HepG2 (cell line): Measurements from ENCODE around the gene KRTCAP2. TPM values are rescaled to one million over a fixed set of nuclear protein-coding genes. Genes with fewer than 3 reads are reported as not detected.

Experiments
- ARID2 ChIP-seq: sonication (generic); formaldehyde crosslinking; IDR thresholded peaks from 2 replicates; pipeline ENCODE4 v1.8.1; 2022; ENCODE audit warnings: mild to moderate bottlenecking, missing genetic modification reagents, borderline replicate concordance
- CREM ChIP-seq, 2 experiments: sonication (generic) in 1 of 2; formaldehyde crosslinking in 1 of 2; IDR thresholded peaks; 2 replicates each; pipeline versions ENCODE4 v1.4.0 to v1.6.1; 2016 to 2020; ENCODE audit warnings: antibody characterized with exemption in 1 of 2, mild to moderate bottlenecking in 1 of 2, missing genetic modification reagents in 1 of 2
- NFYC ChIP-seq: IDR thresholded peaks from 2 replicates; pipeline ENCODE4 v1.6.1; 2016; ENCODE audit warnings: missing genetic modification reagents, missing compliant biosample characterization
- ZNF326 ChIP-seq: sonication (generic); formaldehyde crosslinking; IDR thresholded peaks from 2 replicates; pipeline ENCODE4 v1.4.0; 2020; ENCODE audit warnings: missing genetic modification reagents, borderline replicate concordance
- ZNF552 ChIP-seq: sonication (generic); formaldehyde crosslinking; IDR thresholded peaks from 2 replicates; pipeline ENCODE4 v1.9.0; 2022; ENCODE audit warnings: missing genetic modification reagents, mild to moderate bottlenecking, borderline replicate concordance
- ZNF7 ChIP-seq: IDR thresholded peaks from 2 replicates; pipeline ENCODE4 v1.6.1; 2016; ENCODE audit warnings: missing biosample characterization, missing genetic modification reagents
- polyA plus RNA-seq, 8 experiments: library from polyadenylated mRNA; depleted of rRNA in 3 of 8; stranded (reverse) in 7 of 8; unstranded in 1 of 8; fragments of >200 nt; fragmentation: Illumina TruSeq in 4 of 8; extraction: Trizol in 4 of 8; gene quantifications; 2 replicates each; pipeline versions ENCODE4 v1.2.1 to v1.2.3, GENCODE V29; 2011 to 2016; ENCODE audit warnings: low read depth in 4 of 8, missing spikeins in 1 of 8, mixed read lengths in 1 of 8; ENCODE audit not compliant: insufficient read depth in 1 of 8
- total RNA-seq, 5 experiments: library from RNA; depleted of rRNA; stranded (reverse); fragments of >200 nt; fragmentation: Illumina TruSeq; extraction: Trizol; gene quantifications; 2 replicates each; pipeline ENCODE4 v1.2.3, GENCODE V29; 2016; ENCODE audit warnings: low read depth in 1 of 5
- TF ChIP-seq, protein P1 (sequence below), 2 experiments: sonication (generic) in 1 of 2; formaldehyde crosslinking in 1 of 2; IDR thresholded peaks; 2 replicates each; pipeline versions ENCODE4 v1.4.0 to v1.6.1; 2016 to 2020; ENCODE audit warnings: borderline replicate concordance in 1 of 2, low read depth in 1 of 2, mild to moderate bottlenecking in 1 of 2, missing genetic modification reagents in 1 of 2
- TF ChIP-seq, protein P2 (sequence below): sonication (generic); formaldehyde crosslinking; conservative IDR thresholded peaks from 2 replicates; pipeline ENCODE4 v1.4.0; 2020; ENCODE audit warnings: mild to moderate bottlenecking, missing genetic modification reagents, moderate library complexity
- TF ChIP-seq, protein P3 (sequence below): conservative IDR thresholded peaks from 2 replicates; pipeline ENCODE4 v1.6.1; 2018; ENCODE audit warnings: missing genetic modification reagents
- TF ChIP-seq, protein P4 (sequence below): IDR thresholded peaks from 2 replicates; pipeline ENCODE4 v1.6.1; 2016; ENCODE audit warnings: missing compliant biosample characterization, missing genetic modification reagents, borderline replicate concordance
- TF ChIP-seq, protein P5 (sequence below): sonication (generic); formaldehyde crosslinking; IDR thresholded peaks from 2 replicates; pipeline ENCODE4 v1.4.0; 2020; ENCODE audit warnings: missing genetic modification reagents

KRTCAP2 gene
- total and polyA plus RNA-seq, 2 of the 13 experiments (the other 11 are each of a cell fraction or from before 2014, with no cell fraction given): 77.3 to 79.4 TPM

DNA sequence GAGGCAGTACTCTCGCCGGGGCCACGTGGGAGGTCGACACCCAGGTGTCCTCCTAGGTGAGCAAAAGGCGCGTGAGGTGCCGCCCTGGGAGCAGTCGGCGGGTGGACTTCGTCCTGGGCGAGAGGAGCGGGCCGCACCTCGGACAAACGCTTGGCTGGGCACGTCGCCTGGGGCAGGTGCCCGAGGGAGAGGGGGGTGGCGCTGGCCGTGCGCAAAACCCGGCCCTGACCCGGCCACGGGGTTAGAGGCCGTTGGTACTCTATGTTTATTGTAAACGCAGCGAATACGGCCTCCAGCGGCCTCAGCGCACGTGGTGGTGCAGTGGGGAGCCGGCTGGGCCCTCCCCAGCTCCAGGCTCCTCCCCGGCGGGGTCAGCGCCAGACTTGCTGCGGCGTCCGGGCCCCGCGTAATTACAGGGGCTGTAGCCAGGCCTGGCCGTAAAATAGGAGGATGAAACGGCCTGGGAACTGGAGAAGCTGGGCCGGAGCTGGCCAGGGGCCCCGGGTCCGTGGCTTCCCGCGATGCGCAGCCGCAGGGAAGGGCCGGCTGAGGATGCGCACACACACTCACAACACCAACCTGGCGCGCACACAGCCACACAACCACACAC lies 47.1 kb downstream of the KRTCAP2 start (continued):
- TF ChIP-seq, protein P1, sequence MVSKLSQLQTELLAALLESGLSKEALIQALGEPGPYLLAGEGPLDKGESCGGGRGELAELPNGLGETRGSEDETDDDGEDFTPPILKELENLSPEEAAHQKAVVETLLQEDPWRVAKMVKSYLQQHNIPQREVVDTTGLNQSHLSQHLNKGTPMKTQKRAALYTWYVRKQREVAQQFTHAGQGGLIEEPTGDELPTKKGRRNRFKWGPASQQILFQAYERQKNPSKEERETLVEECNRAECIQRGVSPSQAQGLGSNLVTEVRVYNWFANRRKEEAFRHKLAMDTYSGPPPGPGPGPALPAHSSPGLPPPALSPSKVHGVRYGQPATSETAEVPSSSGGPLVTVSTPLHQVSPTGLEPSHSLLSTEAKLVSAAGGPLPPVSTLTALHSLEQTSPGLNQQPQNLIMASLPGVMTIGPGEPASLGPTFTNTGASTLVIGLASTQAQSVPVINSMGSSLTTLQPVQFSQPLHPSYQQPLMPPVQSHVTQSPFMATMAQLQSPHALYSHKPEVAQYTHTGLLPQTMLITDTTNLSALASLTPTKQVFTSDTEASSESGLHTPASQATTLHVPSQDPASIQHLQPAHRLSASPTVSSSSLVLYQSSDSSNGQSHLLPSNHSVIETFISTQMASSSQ (IDR thresholded peaks at IDR 0.05; ENCODE audit: low read depth): no peak
- TF ChIP-seq, protein P1 (CRISPR knock-in tag; IDR thresholded peaks at IDR 0.05; ENCODE audit: borderline replicate concordance): peak; percentile 90
- TF ChIP-seq, protein P2, sequence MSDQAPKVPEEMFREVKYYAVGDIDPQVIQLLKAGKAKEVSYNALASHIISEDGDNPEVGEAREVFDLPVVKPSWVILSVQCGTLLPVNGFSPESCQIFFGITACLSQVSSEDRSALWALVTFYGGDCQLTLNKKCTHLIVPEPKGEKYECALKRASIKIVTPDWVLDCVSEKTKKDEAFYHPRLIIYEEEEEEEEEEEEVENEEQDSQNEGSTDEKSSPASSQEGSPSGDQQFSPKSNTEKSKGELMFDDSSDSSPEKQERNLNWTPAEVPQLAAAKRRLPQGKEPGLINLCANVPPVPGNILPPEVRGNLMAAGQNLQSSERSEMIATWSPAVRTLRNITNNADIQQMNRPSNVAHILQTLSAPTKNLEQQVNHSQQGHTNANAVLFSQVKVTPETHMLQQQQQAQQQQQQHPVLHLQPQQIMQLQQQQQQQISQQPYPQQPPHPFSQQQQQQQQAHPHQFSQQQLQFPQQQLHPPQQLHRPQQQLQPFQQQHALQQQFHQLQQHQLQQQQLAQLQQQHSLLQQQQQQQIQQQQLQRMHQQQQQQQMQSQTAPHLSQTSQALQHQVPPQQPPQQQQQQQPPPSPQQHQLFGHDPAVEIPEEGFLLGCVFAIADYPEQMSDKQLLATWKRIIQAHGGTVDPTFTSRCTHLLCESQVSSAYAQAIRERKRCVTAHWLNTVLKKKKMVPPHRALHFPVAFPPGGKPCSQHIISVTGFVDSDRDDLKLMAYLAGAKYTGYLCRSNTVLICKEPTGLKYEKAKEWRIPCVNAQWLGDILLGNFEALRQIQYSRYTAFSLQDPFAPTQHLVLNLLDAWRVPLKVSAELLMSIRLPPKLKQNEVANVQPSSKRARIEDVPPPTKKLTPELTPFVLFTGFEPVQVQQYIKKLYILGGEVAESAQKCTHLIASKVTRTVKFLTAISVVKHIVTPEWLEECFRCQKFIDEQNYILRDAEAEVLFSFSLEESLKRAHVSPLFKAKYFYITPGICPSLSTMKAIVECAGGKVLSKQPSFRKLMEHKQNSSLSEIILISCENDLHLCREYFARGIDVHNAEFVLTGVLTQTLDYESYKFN (CRISPR knock-in tag): peak; percentile 96
- TF ChIP-seq, protein P3, sequence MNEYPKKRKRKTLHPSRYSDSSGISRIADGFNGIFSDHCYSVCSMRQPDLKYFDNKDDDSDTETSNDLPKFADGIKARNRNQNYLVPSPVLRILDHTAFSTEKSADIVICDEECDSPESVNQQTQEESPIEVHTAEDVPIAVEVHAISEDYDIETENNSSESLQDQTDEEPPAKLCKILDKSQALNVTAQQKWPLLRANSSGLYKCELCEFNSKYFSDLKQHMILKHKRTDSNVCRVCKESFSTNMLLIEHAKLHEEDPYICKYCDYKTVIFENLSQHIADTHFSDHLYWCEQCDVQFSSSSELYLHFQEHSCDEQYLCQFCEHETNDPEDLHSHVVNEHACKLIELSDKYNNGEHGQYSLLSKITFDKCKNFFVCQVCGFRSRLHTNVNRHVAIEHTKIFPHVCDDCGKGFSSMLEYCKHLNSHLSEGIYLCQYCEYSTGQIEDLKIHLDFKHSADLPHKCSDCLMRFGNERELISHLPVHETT (CRISPR knock-in tag): peak; percentile 91
- TF ChIP-seq ZNF7 (CRISPR knock-in tag) (no peak), ZNF326 (CRISPR knock-in tag) (no peak), NFYC (CRISPR knock-in tag) (peak; percentile 30; the same call in 1 of the 2 replicates), ARID2 (CRISPR knock-in tag) (peak; percentile 88; the same call in 1 of the 2 replicates), ZNF552 (peak; percentile 97), CREM (IDR thresholded peaks at IDR 0.05) (peak; percentile 74), CREM (CRISPR knock-in tag; IDR thresholded peaks at IDR 0.05) (no peak)
- TF ChIP-seq, protein P4, sequence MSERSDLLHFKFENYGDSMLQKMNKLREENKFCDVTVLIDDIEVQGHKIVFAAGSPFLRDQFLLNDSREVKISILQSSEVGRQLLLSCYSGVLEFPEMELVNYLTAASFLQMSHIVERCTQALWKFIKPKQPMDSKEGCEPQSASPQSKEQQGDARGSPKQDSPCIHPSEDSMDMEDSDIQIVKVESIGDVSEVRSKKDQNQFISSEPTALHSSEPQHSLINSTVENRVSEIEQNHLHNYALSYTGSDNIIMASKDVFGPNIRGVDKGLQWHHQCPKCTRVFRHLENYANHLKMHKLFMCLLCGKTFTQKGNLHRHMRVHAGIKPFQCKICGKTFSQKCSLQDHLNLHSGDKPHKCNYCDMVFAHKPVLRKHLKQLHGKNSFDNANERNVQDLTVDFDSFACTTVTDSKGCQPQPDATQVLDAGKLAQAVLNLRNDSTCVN (CRISPR knock-in tag): peak; percentile 86
- TF ChIP-seq, protein P5, sequence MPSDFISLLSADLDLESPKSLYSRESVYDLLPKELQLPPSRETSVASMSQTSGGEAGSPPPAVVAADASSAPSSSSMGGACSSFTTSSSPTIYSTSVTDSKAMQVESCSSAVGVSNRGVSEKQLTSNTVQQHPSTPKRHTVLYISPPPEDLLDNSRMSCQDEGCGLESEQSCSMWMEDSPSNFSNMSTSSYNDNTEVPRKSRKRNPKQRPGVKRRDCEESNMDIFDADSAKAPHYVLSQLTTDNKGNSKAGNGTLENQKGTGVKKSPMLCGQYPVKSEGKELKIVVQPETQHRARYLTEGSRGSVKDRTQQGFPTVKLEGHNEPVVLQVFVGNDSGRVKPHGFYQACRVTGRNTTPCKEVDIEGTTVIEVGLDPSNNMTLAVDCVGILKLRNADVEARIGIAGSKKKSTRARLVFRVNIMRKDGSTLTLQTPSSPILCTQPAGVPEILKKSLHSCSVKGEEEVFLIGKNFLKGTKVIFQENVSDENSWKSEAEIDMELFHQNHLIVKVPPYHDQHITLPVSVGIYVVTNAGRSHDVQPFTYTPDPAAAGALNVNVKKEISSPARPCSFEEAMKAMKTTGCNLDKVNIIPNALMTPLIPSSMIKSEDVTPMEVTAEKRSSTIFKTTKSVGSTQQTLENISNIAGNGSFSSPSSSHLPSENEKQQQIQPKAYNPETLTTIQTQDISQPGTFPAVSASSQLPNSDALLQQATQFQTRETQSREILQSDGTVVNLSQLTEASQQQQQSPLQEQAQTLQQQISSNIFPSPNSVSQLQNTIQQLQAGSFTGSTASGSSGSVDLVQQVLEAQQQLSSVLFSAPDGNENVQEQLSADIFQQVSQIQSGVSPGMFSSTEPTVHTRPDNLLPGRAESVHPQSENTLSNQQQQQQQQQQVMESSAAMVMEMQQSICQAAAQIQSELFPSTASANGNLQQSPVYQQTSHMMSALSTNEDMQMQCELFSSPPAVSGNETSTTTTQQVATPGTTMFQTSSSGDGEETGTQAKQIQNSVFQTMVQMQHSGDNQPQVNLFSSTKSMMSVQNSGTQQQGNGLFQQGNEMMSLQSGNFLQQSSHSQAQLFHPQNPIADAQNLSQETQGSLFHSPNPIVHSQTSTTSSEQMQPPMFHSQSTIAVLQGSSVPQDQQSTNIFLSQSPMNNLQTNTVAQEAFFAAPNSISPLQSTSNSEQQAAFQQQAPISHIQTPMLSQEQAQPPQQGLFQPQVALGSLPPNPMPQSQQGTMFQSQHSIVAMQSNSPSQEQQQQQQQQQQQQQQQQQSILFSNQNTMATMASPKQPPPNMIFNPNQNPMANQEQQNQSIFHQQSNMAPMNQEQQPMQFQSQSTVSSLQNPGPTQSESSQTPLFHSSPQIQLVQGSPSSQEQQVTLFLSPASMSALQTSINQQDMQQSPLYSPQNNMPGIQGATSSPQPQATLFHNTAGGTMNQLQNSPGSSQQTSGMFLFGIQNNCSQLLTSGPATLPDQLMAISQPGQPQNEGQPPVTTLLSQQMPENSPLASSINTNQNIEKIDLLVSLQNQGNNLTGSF: peak; percentile 82
